ENCODE results near the gene PTGER4.

GRCh38 chr5:40672425-40672824 lies 7.3 kb upstream of the PTGER4 start:
- TF ChIP-seq CTCF (IDR thresholded peaks at IDR 0.05; ENCODE audit: low read length) (no peak), EZH2phosphoT487 (IDR thresholded peaks at IDR 0.05; ENCODE audit: low read length) (no peak), EZH2 (optimal IDR thresholded peaks at IDR 0.05; ENCODE audit: low read depth, low read length) (no peak)

Data from MM.1S (cell line).